Pancreas (tissue), 10 donors: Measurements from ENCODE around the gene PTPRJ. TPM values are rescaled to one million over a fixed set of nuclear protein-coding genes. Genes with fewer than 3 reads are reported as not detected.
A peak's percentile ranks its signal among the peaks of the same experiment; 100 is the strongest.

ENCODE experiments used
- ATAC-seq, 4 donors: fragments of 200-7000 bp; cut with Tn5 transposase; one replicate each; pipeline versions ENCODE4 v1.8.0 to v1.9.1; 2020; ENCODE audit warnings: mild to moderate bottlenecking in 4 of 4, moderate library complexity in 4 of 4
- DNase-seq, 6 donors: peaks; one replicate each; pipeline ENCODE4 v3.0.0-alpha.2; 2020
- FAIRE-seq: peaks from 2 replicates; lab custom pipeline; 2012; peaks lifted over from hg19 to GRCh38; lab: Jason Lieb, UNC
- H3K27ac ChIP-seq, 4 donors: fragments of 200-600 bp; sonication (generic); 1 replicate in 3 of 4; 2 replicates in 1 of 4; pipeline versions ENCODE4 v1.5.0 to v1.8.0; 2020
- H3K27me3 ChIP-seq, 4 donors: fragments of 200-600 bp; one replicate each; pipeline ENCODE4 v1.8.0; 2021
- H3K36me3 ChIP-seq, 3 donors: fragments of 200-600 bp; sonication (generic) in 1 of 3; one replicate each; pipeline versions ENCODE4 v1.5.0 to v1.8.0; 2020 to 2021
- H3K4me1 ChIP-seq, 3 donors: fragments of 200-600 bp; one replicate each; pipeline ENCODE4 v1.8.0; 2021
- H3K4me3 ChIP-seq, 4 donors: fragments of 200-600 bp; sonication (generic) in 2 of 4; one replicate each; pipeline versions ENCODE4 v1.5.0 to v1.8.0; 2020 to 2021
- H3K9me3 ChIP-seq, 4 donors: fragments of 200-600 bp; one replicate each; pipeline ENCODE4 v1.8.0; 2021
- CTCF ChIP-seq, 4 donors: fragments of 200-600 bp; sonication (generic) in 3 of 4; IDR thresholded peaks; one replicate each; pipeline versions ENCODE4 v1.5.0 to v1.8.0; 2021; ENCODE audit warnings: antibody characterized with exemption in 4 of 4
- WGBS, 2 donors: extraction: QIAGEN DNeasy Blood & Tissue Kit; methylation state at CpG; one replicate each; pipeline ENCODE4 v1.1.7; 2013; 5-methylcytosine and 5-hydroxymethylcytosine counted together
- intact Hi-C, 3 donors: fragments of 100-400 bp; cut with DNase I; formaldehyde crosslinking; loops; one replicate each; pipeline versions ENCODE4 v1.11.1 to v1.14.2; 2022
- polyA plus RNA-seq, 2 donors: library from polyadenylated mRNA; stranded (reverse); fragments of 200-250 nt; gene quantifications; one replicate each; pipeline ENCODE4 v1.2.3, GENCODE V29; 2013
- total RNA-seq, 6 donors: library from RNA; stranded (reverse); fragmentation: NEBNext Ultra II Directional in 4 of 6; extraction: Animal tissue kit (Norgen Biotek cat#: 25700) in 4 of 6; gene quantifications; one replicate each; pipeline versions ENCODE4 v1.2.1 to v1.2.4, GENCODE V29; 2021 to 2023
- donor health status: healthy with polysubstance abuse.
- donor health status: DM: no; HTN: no; CAD: no; lungs with moderate emphysema.
- donor health status: DM: no; HTN: no; CAD: no.
- donor health status: control.
- donor health status: control.
- donor health status: Bipolar disorder and iron deficiency.
- donor health status: DM: yes; HTN: yes; CAD: no.
- donor health status: DM: no; HTN: no; CAD: no.
- donor health status: DM: no; HTN: no; CAD: no.
- donor health status: DM: yes; HTN: yes; CAD: no.

PTPRJ gene
- total and polyA plus RNA-seq, 8 donors: 3.6 to 32.8 (median 11.6) TPM

- no peaks in the 10 kb centered on the region for H3K27me3 ChIP-seq
- H3K4me1 ChIP-seq: peaks cover 0 to 5% (median 0%) of the 10 kb centered on the region in 3 donors
- H3K27ac ChIP-seq: peak overlapping the region in 1 of 4 donors; percentile 47
- ATAC-seq (no peak), FAIRE-seq (no peak), DNase-seq (no peak)
- no peaks in the 10 kb centered on the region for H3K9me3 ChIP-seq
- WGBS, 2 donors: 80 to 90% methylated on average over 6 of the region's 6 CpGs
- H3K4me3 ChIP-seq: no peak overlapping the region
- no peak for TF ChIP-seq CTCF (IDR thresholded peaks at IDR 0.05)
- H3K36me3 ChIP-seq: no peaks in the 10 kb centered on the region
- intact Hi-C loops: no loop called here
Observed at GRCh38 chr11:48049036-48049435, 68.7 kb downstream of the PTPRJ start.

GRCh38 chr11:48050304-48050703 is 69.9 kb downstream of the PTPRJ start:
- TF ChIP-seq CTCF (IDR thresholded peaks at IDR 0.05): no peak
- H3K27me3 ChIP-seq: no peaks in the 10 kb centered on the region
- no peaks in the 10 kb centered on the region for H3K9me3 ChIP-seq
- peaks cover 0 to 9% (median 4%) of the 10 kb centered on the region in 3 donors for H3K4me1 ChIP-seq
- H3K36me3 ChIP-seq: no peaks in the 10 kb centered on the region
- FAIRE-seq: no peak
- H3K27ac ChIP-seq: peak overlapping the region in 2 of 4 donors; percentile 47
- peak in 1 of 4 donors; percentile 11 for ATAC-seq
- no peak overlapping the region for H3K4me3 ChIP-seq
- WGBS, 2 donors: 68 to 69% methylated on average over 3 of the region's 3 CpGs
- no peak for DNase-seq
- intact Hi-C loops: no loop called here

- Histone ChIP-seq H3K27ac (peak overlapping the region in 1 of 4 donors; percentile 17), H3K9me3 (no peaks in the 10 kb centered on the region), H3K4me1 (peaks cover 0 to 13% (median 5%) of the 10 kb centered on the region in 3 donors), H3K4me3 (no peak overlapping the region), H3K36me3 (no peaks in the 10 kb centered on the region), H3K27me3 (no peaks in the 10 kb centered on the region)
- intact Hi-C loops: no loop called here
- DNase-seq: no peak
- no peak for TF ChIP-seq CTCF (IDR thresholded peaks at IDR 0.05)
- ATAC-seq: no peak
- no peak for FAIRE-seq
- WGBS, 2 donors: 79 to 82% methylated on average over 7 of the region's 7 CpGs
Observed at GRCh38 chr11:48051217-48051830, 71.0 kb downstream of the PTPRJ start.

- intact Hi-C loops: no loop called here
- DNase-seq (peak in 4 of 6 donors; percentile 49 to 65 (median 62)), FAIRE-seq (no peak), ATAC-seq (peak in 3 of 4 donors; percentile 58 to 67 (median 62))
- 73 to 74% methylated on average over 9 of the region's 9 CpGs for WGBS, 2 donors
- Histone ChIP-seq H3K4me1 (peaks cover 0 to 13% (median 5%) of the 10 kb centered on the region in 3 donors), H3K36me3 (no peaks in the 10 kb centered on the region), H3K9me3 (no peaks in the 10 kb centered on the region), H3K27ac (peak overlapping the region in 2 of 4 donors; percentile 26 to 63), H3K4me3 (no peak overlapping the region), H3K27me3 (no peaks in the 10 kb centered on the region)
- no peak for TF ChIP-seq CTCF (IDR thresholded peaks at IDR 0.05)
Observed at GRCh38 chr11:48052183-48053044, 72.1 kb downstream of the PTPRJ start.
